ENCODE data around the gene FBLN2. TPM values are rescaled to one million over a fixed set of nuclear protein-coding genes. Genes with fewer than 3 reads are reported as not detected.

The FBLN2 gene
- total RNA-seq, 1 experiment from 2014 or later, result 36.7 TPM

DNA sequence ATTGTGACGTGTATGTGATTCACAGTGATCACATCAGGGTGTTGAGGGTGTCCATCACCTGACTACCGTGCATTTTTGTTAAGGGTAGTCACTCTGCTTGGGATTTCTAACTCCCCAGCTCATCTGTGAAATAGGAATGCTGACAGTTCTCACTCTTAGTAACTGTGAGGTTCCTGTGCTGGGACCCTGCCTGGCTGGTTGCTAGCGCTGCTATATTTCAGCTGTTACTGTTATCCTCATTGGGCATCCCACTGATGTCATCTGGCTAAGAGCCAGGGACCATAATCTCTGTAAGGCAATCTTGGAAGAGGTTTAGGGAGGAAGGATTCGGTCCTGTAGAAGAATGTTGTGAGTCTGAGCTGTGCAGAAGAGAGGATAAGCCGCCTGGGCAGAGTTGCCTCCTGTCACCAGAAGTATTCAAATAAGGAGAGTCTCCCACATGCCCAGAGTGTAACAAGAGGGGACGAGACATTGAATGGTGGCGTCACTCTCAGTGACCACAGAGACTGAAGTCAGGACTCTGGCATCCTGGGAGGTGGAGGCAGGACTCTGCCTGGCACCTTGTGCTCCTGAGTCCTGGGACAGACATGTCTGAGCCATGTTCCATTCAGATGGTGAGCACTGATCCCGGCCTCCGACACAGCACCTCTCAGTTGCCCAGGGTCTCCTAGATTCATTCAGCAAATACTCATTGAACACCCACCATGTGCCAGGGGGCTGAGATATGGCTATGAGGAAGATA is 52.2 kb downstream of the FBLN2 start:
- TF ChIP-seq, protein P1, sequence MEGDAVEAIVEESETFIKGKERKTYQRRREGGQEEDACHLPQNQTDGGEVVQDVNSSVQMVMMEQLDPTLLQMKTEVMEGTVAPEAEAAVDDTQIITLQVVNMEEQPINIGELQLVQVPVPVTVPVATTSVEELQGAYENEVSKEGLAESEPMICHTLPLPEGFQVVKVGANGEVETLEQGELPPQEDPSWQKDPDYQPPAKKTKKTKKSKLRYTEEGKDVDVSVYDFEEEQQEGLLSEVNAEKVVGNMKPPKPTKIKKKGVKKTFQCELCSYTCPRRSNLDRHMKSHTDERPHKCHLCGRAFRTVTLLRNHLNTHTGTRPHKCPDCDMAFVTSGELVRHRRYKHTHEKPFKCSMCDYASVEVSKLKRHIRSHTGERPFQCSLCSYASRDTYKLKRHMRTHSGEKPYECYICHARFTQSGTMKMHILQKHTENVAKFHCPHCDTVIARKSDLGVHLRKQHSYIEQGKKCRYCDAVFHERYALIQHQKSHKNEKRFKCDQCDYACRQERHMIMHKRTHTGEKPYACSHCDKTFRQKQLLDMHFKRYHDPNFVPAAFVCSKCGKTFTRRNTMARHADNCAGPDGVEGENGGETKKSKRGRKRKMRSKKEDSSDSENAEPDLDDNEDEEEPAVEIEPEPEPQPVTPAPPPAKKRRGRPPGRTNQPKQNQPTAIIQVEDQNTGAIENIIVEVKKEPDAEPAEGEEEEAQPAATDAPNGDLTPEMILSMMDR (IDR thresholded peaks at IDR 0.05; ENCODE audit: insufficient read depth in 1 of 2, low read depth in 1 of 2, low read length in 1 of 2, severe bottlenecking in 1 of 2, unreplicated experiment in 1 of 2), result no peak
- Mint-ChIP-seq H3K36me3 (ENCODE audit: insufficient read depth, unreplicated experiment) (no peaks in the 10 kb centered on the region), H3K27me3 (ENCODE audit: insufficient read depth, unreplicated experiment) (no peaks in the 10 kb centered on the region), H3K4me1 (ENCODE audit: low read depth, unreplicated experiment) (peaks cover 28% of the 10 kb centered on the region), H3K9me3 (ENCODE audit: unreplicated experiment) (peaks cover 10% of the 10 kb centered on the region), H3K4me3 (ENCODE audit: unreplicated experiment) (no peak overlapping the region), H3K27ac (ENCODE audit: unreplicated experiment) (peak overlapping the region; percentile 23)
- Histone ChIP-seq H3K27me3 (replicated peaks; ENCODE audit: control insufficient read depth, insufficient read depth, low read length) (no peaks in the 10 kb centered on the region), H3K4me1 (peaks cover 11% of the 10 kb centered on the region), H3K4me3 (ENCODE audit: low read depth, low read length) (no peak overlapping the region), H3K36me3 (ENCODE audit: control insufficient read depth, insufficient read depth, low read length) (no peaks in the 10 kb centered on the region), H3K9me3 (no peaks in the 10 kb centered on the region)
- CTCF ChIA-PET, result interaction anchor here (1.1 to 1.7 kb wide), 3 partner anchors 47 to 106 kb away, joined by 3 read pairs; no protein-coding TSS in a partner anchor
- intact Hi-C loops (cut with micrococcal nuclease; ENCODE audit: unreplicated experiment), result no loop called here
- BruUV-seq (replicated peaks), result no TSS peak
- POLR2A ChIA-PET, result no interaction called here
- DNase-seq, result no peak

DNA sequence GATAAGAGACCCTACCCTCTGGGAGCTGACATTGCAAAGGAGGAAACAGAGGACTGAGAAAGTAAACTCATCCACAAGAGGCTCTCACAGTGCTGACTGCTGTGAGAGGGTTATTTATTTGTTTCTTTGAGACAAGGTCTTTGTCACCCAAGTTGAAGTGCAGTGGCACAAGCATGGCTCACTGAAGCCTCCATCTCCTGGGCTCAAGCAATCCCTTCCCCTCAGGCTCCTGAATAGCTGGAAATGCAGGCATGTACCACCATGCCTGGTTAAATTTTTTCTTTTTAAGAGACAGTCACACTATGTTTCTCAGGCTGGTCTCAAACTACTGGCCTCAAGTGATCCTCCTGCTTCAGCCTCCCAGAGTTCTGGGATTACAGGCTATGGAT is 52.8 kb downstream of the FBLN2 start:
- DNase-seq, result no peak
- no peak overlapping the region for H3K4me3 Mint-ChIP-seq (ENCODE audit: unreplicated experiment)
- no peak overlapping the region for H3K27ac Mint-ChIP-seq (ENCODE audit: unreplicated experiment)
- peaks cover 10% of the 10 kb centered on the region for H3K9me3 Mint-ChIP-seq (ENCODE audit: unreplicated experiment)
- H3K27me3 Mint-ChIP-seq (ENCODE audit: insufficient read depth, unreplicated experiment), result no peaks in the 10 kb centered on the region
- Histone ChIP-seq H3K4me3 (ENCODE audit: low read depth, low read length) (no peak overlapping the region), H3K27me3 (replicated peaks; ENCODE audit: control insufficient read depth, insufficient read depth, low read length) (no peaks in the 10 kb centered on the region), H3K4me1 (peaks cover 6% of the 10 kb centered on the region; the same call in 1 of the 2 replicates), H3K9me3 (no peaks in the 10 kb centered on the region), H3K36me3 (ENCODE audit: control insufficient read depth, insufficient read depth, low read length) (no peaks in the 10 kb centered on the region)
- TF ChIP-seq, protein P1 (IDR thresholded peaks at IDR 0.05; ENCODE audit: insufficient read depth in 1 of 2, low read depth in 1 of 2, low read length in 1 of 2, severe bottlenecking in 1 of 2, unreplicated experiment in 1 of 2), result no peak
- no TSS peak for BruUV-seq (replicated peaks)
- intact Hi-C loops (cut with micrococcal nuclease; ENCODE audit: unreplicated experiment), result no loop called here
- peaks cover 28% of the 10 kb centered on the region for H3K4me1 Mint-ChIP-seq (ENCODE audit: low read depth, unreplicated experiment)
- no peaks in the 10 kb centered on the region for H3K36me3 Mint-ChIP-seq (ENCODE audit: insufficient read depth, unreplicated experiment)
- ChIA-PET POLR2A (no interaction called here), CTCF (interaction anchor here (1.2 kb wide), 1 partner anchor 105 kb away, joined by 3 read pairs; no protein-coding TSS in a partner anchor)

DNA sequence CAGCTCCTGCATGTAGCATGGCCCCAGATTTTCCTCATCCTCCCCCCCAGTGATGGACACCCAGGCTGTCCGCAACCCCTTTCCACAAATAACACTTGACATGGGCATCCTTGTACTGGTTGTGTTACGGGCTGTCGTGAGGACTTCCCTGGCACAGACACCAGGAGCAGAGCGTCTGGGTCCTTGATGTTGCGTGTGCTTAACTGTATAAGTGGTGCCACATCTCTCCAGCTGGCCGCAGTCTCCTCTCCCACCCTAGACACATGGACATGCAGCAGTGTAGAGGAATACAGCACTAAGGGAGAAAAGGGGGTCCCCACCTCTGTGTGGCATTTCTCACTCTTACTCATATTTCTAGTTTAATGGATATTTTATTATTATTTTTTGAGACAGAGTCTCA is 56.6 kb downstream of the FBLN2 start:
- BruUV-seq (replicated peaks), result no TSS peak
- intact Hi-C loops (cut with micrococcal nuclease; ENCODE audit: unreplicated experiment), result no loop called here
- no peak overlapping the region for H3K4me3 Mint-ChIP-seq (ENCODE audit: unreplicated experiment)
- Histone ChIP-seq H3K36me3 (ENCODE audit: control insufficient read depth, insufficient read depth, low read length) (no peaks in the 10 kb centered on the region), H3K27me3 (replicated peaks; ENCODE audit: control insufficient read depth, insufficient read depth, low read length) (no peaks in the 10 kb centered on the region), H3K4me1 (no peaks in the 10 kb centered on the region), H3K4me3 (ENCODE audit: low read depth, low read length) (no peak overlapping the region), H3K9me3 (no peaks in the 10 kb centered on the region)
- POLR2A ChIA-PET, result no interaction called here
- H3K9me3 Mint-ChIP-seq (ENCODE audit: unreplicated experiment), result no peaks in the 10 kb centered on the region
- CTCF ChIA-PET, result no interaction called here
- H3K27ac Mint-ChIP-seq (ENCODE audit: unreplicated experiment), result no peak overlapping the region
- no peaks in the 10 kb centered on the region for H3K36me3 Mint-ChIP-seq (ENCODE audit: insufficient read depth, unreplicated experiment)
- no peaks in the 10 kb centered on the region for H3K4me1 Mint-ChIP-seq (ENCODE audit: low read depth, unreplicated experiment)
- DNase-seq, result no peak
- H3K27me3 Mint-ChIP-seq (ENCODE audit: insufficient read depth, unreplicated experiment), result no peaks in the 10 kb centered on the region
- TF ChIP-seq, protein P1 (IDR thresholded peaks at IDR 0.05; ENCODE audit: insufficient read depth in 1 of 2, low read depth in 1 of 2, low read length in 1 of 2, severe bottlenecking in 1 of 2, unreplicated experiment in 1 of 2), result no peak
